ENCODE data around the gene ADAMTS2.

ADAMTS2 gene

GRCh38 chr5:179380211-179381035 is 35.2 kb upstream of the ADAMTS2 start:
- no peak for TF ChIP-seq CTCF (IDR thresholded peaks at IDR 0.05; ENCODE audit: low read depth, low read length)
- DNase-seq (ENCODE audit: extremely low read depth, low read depth) = no peak

GRCh38 chr5:179379321-179379890 is 34.1 kb upstream of the ADAMTS2 start:
- TF ChIP-seq CTCF (IDR thresholded peaks at IDR 0.05; ENCODE audit: low read depth, low read length) = no peak
- no peak for DNase-seq (ENCODE audit: extremely low read depth, low read depth)

- TF ChIP-seq CTCF (IDR thresholded peaks at IDR 0.05; ENCODE audit: low read depth, low read length) = no peak
- no peak for DNase-seq (ENCODE audit: extremely low read depth, low read depth)
Observed at GRCh38 chr5:179378441-179379271, 33.4 kb upstream of the ADAMTS2 start.

GRCh38 chr5:179378116-179378440 is 32.8 kb upstream of the ADAMTS2 start:
- DNase-seq (ENCODE audit: extremely low read depth, low read depth) = no peak
- TF ChIP-seq CTCF (IDR thresholded peaks at IDR 0.05; ENCODE audit: low read depth, low read length) = no peak

GRCh38 chr5:179377421-179378115 is 32.3 kb upstream of the ADAMTS2 start:
- no peak for DNase-seq (ENCODE audit: extremely low read depth, low read depth)
- TF ChIP-seq CTCF (IDR thresholded peaks at IDR 0.05; ENCODE audit: low read depth, low read length) = no peak

- DNase-seq (ENCODE audit: extremely low read depth, low read depth) = no peak
- TF ChIP-seq CTCF (IDR thresholded peaks at IDR 0.05; ENCODE audit: low read depth, low read length) = no peak
Observed at GRCh38 chr5:179376701-179377420, 31.6 kb upstream of the ADAMTS2 start.
